K562 (cell line): ENCODE measurements around the gene KLHL22. TPM values are rescaled to one million over a fixed set of nuclear protein-coding genes. Genes with fewer than 3 reads are reported as not detected.

Source experiments
- ATAC-seq: fragments of 200-7000 bp; cut with Tn5 transposase; 3 replicates; pipeline ENCODE4 v1.9.1; 2020; ENCODE audit warnings: moderate library complexity
- BruUV-seq: library from RNA; stranded (reverse); fragments of 400-500 nt; replicated peaks from 2 replicates; lab custom pipeline; 2021; lab: Mats Ljungman, UMichigan
- CTCF ChIA-PET: fragments of 300-600 bp; formaldehyde crosslinking; extraction: SDS; loops from one replicate; lab custom pipeline; 2021; ENCODE audit warnings: low intra/inter-chr PET ratio; lab: Yijun Ruan, JAX
- POLR2A ChIA-PET: fragments of 300-600, 350-650 bp; sonication (Branson Sonifier 250); formaldehyde crosslinking; extraction: SDS; loops from one replicate; lab custom pipeline; 2021; ENCODE audit warnings: antibody characterized with exemption, inconsistent platforms; lab: Yijun Ruan, JAX
- DNase-seq, 4 experiments: peaks; one replicate each; pipeline versions ENCODE4 v3.0.0 to v3.0.0-alpha.2; 2011 to 2018; ENCODE audit warnings: low spot score in 3 of 4, mixed read lengths in 3 of 4; ENCODE audit errors: extremely low read depth in 1 of 4
- FAIRE-seq: peaks from 2 replicates; lab custom pipeline; 2011; peaks lifted over from hg19 to GRCh38; lab: Jason Lieb, UNC
- H2AFZ ChIP-seq: 2 replicates; pipeline ENCODE4 v1.6.0; 2011; ENCODE audit warnings: low read depth, low read length, control low read depth, inconsistent platforms
- H3K27ac ChIP-seq: fragments of 200-600 bp; 3 replicates; pipeline ENCODE4 v1.8.0; 2011; ENCODE audit warnings: low read depth, mild to moderate bottlenecking, control low read depth, inconsistent platforms, low read length, moderate library complexity, mixed read lengths; ENCODE audit errors: extremely low read depth
- H3K27me3 ChIP-seq, 2 experiments: fragments of 300-600 bp in 1 of 2; 2 replicates in 1 of 2; 3 replicates in 1 of 2; pipeline versions ENCODE4 v1.6.0 to v1.8.0; 2011; ENCODE audit warnings: inconsistent platforms in 2 of 2, low read length in 2 of 2, mild to moderate bottlenecking in 1 of 2, mixed read lengths in 1 of 2, moderate library complexity in 1 of 2; ENCODE audit not compliant: control insufficient read depth in 2 of 2, insufficient read depth in 2 of 2
- H3K36me3 ChIP-seq: fragments of 300-600 bp; 3 replicates; pipeline ENCODE4 v1.8.0; 2011; ENCODE audit warnings: mild to moderate bottlenecking, low read length, inconsistent platforms; ENCODE audit not compliant: control insufficient read depth, insufficient read depth
- H3K4me1 ChIP-seq, 2 experiments: fragments of 200-600 bp in 1 of 2; replicated peaks in 1 of 2; 2 replicates in 1 of 2; 3 replicates in 1 of 2; pipeline versions ENCODE4 v1.5.1 to v1.8.0; 2011; ENCODE audit warnings: inconsistent platforms in 2 of 2, low read length in 2 of 2, mild to moderate bottlenecking in 1 of 2, mixed read lengths in 1 of 2, moderate library complexity in 1 of 2; ENCODE audit not compliant: control insufficient read depth in 2 of 2, insufficient read depth in 2 of 2
- H3K4me2 ChIP-seq: 2 replicates; pipeline ENCODE4 v1.6.1; 2011; ENCODE audit warnings: low read length, control low read depth, inconsistent platforms, mixed read lengths; ENCODE audit not compliant: insufficient read depth
- H3K4me3 ChIP-seq: fragments of 200-600 bp; sonication (generic), shearing (Covaris generic); 2 replicates; pipeline ENCODE4 v1.5.1; 2016; ENCODE audit warnings: control low read depth, inconsistent platforms
- H3K79me2 ChIP-seq: fragments of 200-600 bp; 3 replicates; pipeline ENCODE4 v1.8.0; 2011; ENCODE audit warnings: low read length, inconsistent platforms; ENCODE audit not compliant: control insufficient read depth, insufficient read depth
- H3K9ac ChIP-seq, 2 experiments: 2 replicates each; pipeline versions ENCODE4 v1.6.0 to v1.6.1; 2011; ENCODE audit warnings: low read depth in 2 of 2, low read length in 2 of 2, control low read depth in 1 of 2, inconsistent platforms in 1 of 2, mild to moderate bottlenecking in 1 of 2, mixed read lengths in 1 of 2; ENCODE audit not compliant: insufficient read depth in 1 of 2
- H3K9me1 ChIP-seq: one replicate; pipeline ENCODE4 v1.6.0; 2011; ENCODE audit warnings: inconsistent platforms, mild to moderate bottlenecking, low read length, moderate library complexity; ENCODE audit not compliant: control insufficient read depth, insufficient read depth
- H3K9me3 ChIP-seq: replicated peaks from 2 replicates; pipeline ENCODE4 v1.5.1; 2011; ENCODE audit warnings: low read depth, low read length, inconsistent platforms; ENCODE audit not compliant: control insufficient read depth, insufficient read depth
- H4K20me1 ChIP-seq: replicated peaks from 2 replicates; pipeline ENCODE4 v1.6.1; 2011; ENCODE audit warnings: low read length, inconsistent platforms, mixed read lengths; ENCODE audit not compliant: control insufficient read depth, insufficient read depth
- ELK1 ChIP-seq: sonication (generic); formaldehyde crosslinking; IDR thresholded peaks from 2 replicates; pipeline ENCODE4 v1.8.1; 2022; ENCODE audit warnings: missing genetic modification reagents
- ETV6 ChIP-seq, 3 experiments: fragments of 150-350 bp in 1 of 3; sonication (generic) in 1 of 3; formaldehyde crosslinking in 1 of 3; IDR thresholded peaks; 2 replicates each; pipeline versions ENCODE4 v1.6.1 to v1.8.0; 2014 to 2022; ENCODE audit warnings: borderline replicate concordance in 2 of 3, low read depth in 2 of 3, antibody characterized with exemption in 1 of 3, low read length in 1 of 3, mild to moderate bottlenecking in 1 of 3, missing genetic modification reagents in 1 of 3
- HMBOX1 ChIP-seq: sonication (generic); IDR thresholded peaks from 2 replicates; pipeline ENCODE4 v1.6.1; 2016
- MAX ChIP-seq: sonication (generic); formaldehyde crosslinking; IDR thresholded peaks from 2 replicates; pipeline ENCODE4 v1.9.0; 2022; ENCODE audit warnings: mild to moderate bottlenecking, missing genetic modification reagents
- MED1 ChIP-seq: sonication (generic); formaldehyde crosslinking; IDR thresholded peaks from 2 replicates; pipeline ENCODE4 v1.8.1; 2023; ENCODE audit warnings: missing genetic modification reagents, borderline replicate concordance
- NCOA2 ChIP-seq, 2 experiments: fragments of 450-650 bp; IDR thresholded peaks; 2 replicates each; pipeline ENCODE4 v1.6.1; 2018; ENCODE audit warnings: mild to moderate bottlenecking in 2 of 2, moderate library complexity in 1 of 2; ENCODE audit not compliant: partially characterized antibody in 2 of 2
- NFYB ChIP-seq: IDR thresholded peaks from 2 replicates; pipeline ENCODE4 v1.6.1; 2011; ENCODE audit warnings: mild to moderate bottlenecking, moderate library complexity; ENCODE audit not compliant: insufficient read length; ENCODE audit errors: extremely low read depth
- OTX1 ChIP-seq: fragments of 450-650 bp; formaldehyde crosslinking; IDR thresholded peaks from 2 replicates; pipeline ENCODE4 v1.4.0; 2022; ENCODE audit warnings: mild to moderate bottlenecking
- POLR2G ChIP-seq: fragments of 200-400 bp; formaldehyde crosslinking; IDR thresholded peaks from 2 replicates; pipeline ENCODE4 v1.6.1; 2017; ENCODE audit warnings: low read depth, mild to moderate bottlenecking, antibody characterized with exemption, low read length, moderate library complexity
- SRSF3 ChIP-seq: fragments of 200-400 bp; formaldehyde crosslinking; IDR thresholded peaks from 2 replicates; pipeline ENCODE4 v1.6.1; 2016; ENCODE audit warnings: mild to moderate bottlenecking, low read length, moderate library complexity; ENCODE audit not compliant: insufficient read depth
- STAT6 ChIP-seq: sonication (generic); formaldehyde crosslinking; IDR thresholded peaks from 2 replicates; pipeline ENCODE4 v1.8.1; 2023; ENCODE audit warnings: mild to moderate bottlenecking, missing genetic modification reagents
- ZBED1 ChIP-seq: IDR thresholded peaks from 2 replicates; pipeline ENCODE4 v1.6.1; 2014
- ZC3H4 ChIP-seq: sonication (generic); formaldehyde crosslinking; IDR thresholded peaks from 2 replicates; pipeline ENCODE4 v1.9.0; 2021; ENCODE audit warnings: missing genetic modification reagents, borderline replicate concordance
- ZNF24 ChIP-seq: fragments of 450-650 bp; IDR thresholded peaks from 2 replicates; pipeline ENCODE4 v1.6.1; 2016
- ZNF75A ChIP-seq: fragments of 450-650 bp; formaldehyde crosslinking; IDR thresholded peaks from 2 replicates; pipeline ENCODE4 v1.4.0; 2020; ENCODE audit warnings: mild to moderate bottlenecking
- WGBS: fragments of 100-300 bp; shearing (Covaris generic); methylation state at CpG from one replicate; pipeline ENCODE4 v1.1.6; 2016; ENCODE audit warnings: low coverage, mixed read lengths; ENCODE audit not compliant: insufficient coverage; ENCODE audit errors: missing lambda C conversion rate; 5-methylcytosine and 5-hydroxymethylcytosine counted together
- in situ Hi-C: fragments of 300-500 bp; cut with MboI; formaldehyde crosslinking; loops from 4 replicates; pipeline ENCODE4 v1.15.0; 2018; ENCODE audit warnings: inconsistent platforms, mixed read lengths
- intact Hi-C: fragments of 100-400 bp; cut with micrococcal nuclease; formaldehyde crosslinking; loops from 2 replicates; pipeline ENCODE4 v1.14.2; 2022
- polyA plus RNA-seq, 8 experiments: library from polyadenylated mRNA; depleted of rRNA in 4 of 8; stranded (reverse) in 5 of 8; unstranded in 3 of 8; fragments of >200 nt; fragmentation: Nextera tagmentation in 2 of 8; fragmentation: Illumina TruSeq in 1 of 8; extraction: Ambion mirVana in 2 of 8; extraction: Trizol in 1 of 8; gene quantifications; 2 replicates each; pipeline versions ENCODE4 v1.2.1 to v1.2.3, GENCODE V29; 2011 to 2014; ENCODE audit warnings: inconsistent platforms in 1 of 8, missing spikeins in 1 of 8
- total RNA-seq, 7 experiments: library from RNA; depleted of rRNA in 6 of 7; stranded (reverse); fragments of >200 nt in 6 of 7; fragmentation: Illumina TruSeq in 2 of 7; extraction: Trizol in 2 of 7; gene quantifications; 2 replicates each; pipeline versions ENCODE4 v1.2.1 to v1.2.3, GENCODE V29; 2011 to 2021; ENCODE audit warnings: low replicate concordance in 1 of 7

KLHL22 gene
- total and polyA plus RNA-seq, 9 of the 15 experiments (the other 6 are each of a cell fraction or from before 2014, with no cell fraction given): 1.3 to 25.6 (median 15.2) TPM

GRCh38 chr22:20457506-20458240 is 37.9 kb downstream of the KLHL22 start:
- intact Hi-C loops: loop anchor here (5.0 kb wide), 1 partner anchor 160 kb away; no protein-coding TSS in a partner anchor
- no TSS peak for BruUV-seq
- no peak for FAIRE-seq
- peak; percentile 80; the same call in 1 of the 2 replicates for TF ChIP-seq ZC3H4 (CRISPR knock-in tag)
- no peak for TF ChIP-seq ZBED1
- TF ChIP-seq STAT6 (CRISPR knock-in tag): peak; percentile 83; the same call in 1 of the 2 replicates
- no peak for TF ChIP-seq HMBOX1
- TF ChIP-seq OTX1 (CRISPR knock-in tag): no peak
- TF ChIP-seq ETV6 (IDR thresholded peaks at IDR 0.05; ENCODE audit: borderline replicate concordance in 1 of 2, low read depth in 2 of 2, low read length in 1 of 2): no peak
- no peak for TF ChIP-seq ETV6 (CRISPR knock-in tag; IDR thresholded peaks at IDR 0.05; ENCODE audit: borderline replicate concordance)
- TF ChIP-seq ZNF75A: no peak
- 0 out of 2 replicates have a peak, but pooled peaks have one; percentile 58 for TF ChIP-seq MED1 (CRISPR knock-in tag)
- TF ChIP-seq ZNF24: no peak
- peak; percentile 25; the same call in 1 of the 2 replicates for TF ChIP-seq MAX (CRISPR knock-in tag)
- peak; percentile 52 for TF ChIP-seq POLR2G
- 0 out of 2 replicates have a peak, but pooled peaks have one; percentile 65 for TF ChIP-seq ELK1
- TF ChIP-seq NFYB: no peak
- no peak for TF ChIP-seq NCOA2 (IDR thresholded peaks at IDR 0.05; ENCODE audit: partially characterized antibody in 2 of 2)
- TF ChIP-seq SRSF3: 0 out of 2 replicates have a peak, but pooled peaks have one; percentile 13

More at GRCh38 chr22:20457506-20458240, 37.9 kb downstream of the KLHL22 start:
- Histone ChIP-seq H3K4me3 (no peak overlapping the region), H3K27me3 (no peaks in the 10 kb centered on the region), H3K36me3 (no peaks in the 10 kb centered on the region), H3K4me1 (no peaks in the 10 kb centered on the region; a peak in 1 of 5 replicates), H3K4me2 (no peak overlapping the region), H3K27ac (no peak overlapping the region), H3K9ac (peak overlapping the region in 1 of 2 experiments; percentile 71; a peak in 2 of 4 replicates), H2AFZ (no peak overlapping the region), H3K9me1 (no peaks in the 10 kb centered on the region), H3K79me2 (no peaks in the 10 kb centered on the region), H4K20me1 (peaks cover 16% of the 10 kb centered on the region), H3K9me3 (no peaks in the 10 kb centered on the region)
- in situ Hi-C loops: loop anchor here (5.0 kb wide), 2 partner anchors 35 to 300 kb away; no protein-coding TSS in a partner anchor
- DNase-seq (no peak), ATAC-seq (no peak)
- WGBS: 51% methylated on average over 15 of the region's 15 CpGs
- CTCF ChIA-PET: interaction anchor here (0.7 to 6.9 kb wide), 3 partner anchors 11 to 172 kb away, joined by 4 to 195 read pairs (median 13); no protein-coding TSS in a partner anchor
- POLR2A ChIA-PET: interaction anchor here (0.7 to 4.1 kb wide), 8 partner anchors 11 to 327 kb away, joined by 3 to 35 read pairs (median 8); no protein-coding TSS in a partner anchor
